Activated gamma-delta T cell treated with anti-CD3 and anti-CD28 coated beads, Interleukin-2, amount 50 U/mL, for 16 hours (primary cell): Measurements from ENCODE around the gene RSRP1.
"Not testable (repeated sequence)": the region's sequence is repeated elsewhere in the genome, so short reads cannot be mapped to it uniquely, and the experiment has no call there.

ENCODE experiments used
- DNase-seq: peaks from one replicate; pipeline ENCODE4 v3.0.0-alpha.2; 2020; ENCODE audit warnings: low read depth

Gene RSRP1

GRCh38 chr1:25247024-25247828 lies at the start of gene RSRP1:
TSS of gene RSRP1 (minus strand) at chr1:25247454. CDS start at chr1:25246963, 491 bp downstream.
- peak; percentile 100 for DNase-seq

- DNase-seq: not testable (repeated sequence)
Measured at GRCh38 chr1:25296501-25296900, 49.2 kb upstream of the RSRP1 start.

- not testable (repeated sequence) for DNase-seq
Measured at GRCh38 chr1:25294889-25295826, 47.9 kb upstream of the RSRP1 start.

GRCh38 chr1:25293426-25293825 lies 46.2 kb upstream of the RSRP1 start:
- not testable (repeated sequence) for DNase-seq

- DNase-seq: not testable (repeated sequence)
Measured at GRCh38 chr1:25290043-25290442, 42.8 kb upstream of the RSRP1 start.

GRCh38 chr1:25288573-25289101 lies 41.4 kb upstream of the RSRP1 start:
- not testable (repeated sequence) for DNase-seq

- not testable (repeated sequence) for DNase-seq
Measured at GRCh38 chr1:25287164-25287563, 39.9 kb upstream of the RSRP1 start.

- not testable (repeated sequence) for DNase-seq
Measured at GRCh38 chr1:25285862-25286261, 38.6 kb upstream of the RSRP1 start.

GRCh38 chr1:25279693-25280111 lies 32.4 kb upstream of the RSRP1 start:
- not testable (repeated sequence) for DNase-seq

GRCh38 chr1:25278790-25279189 lies 31.5 kb upstream of the RSRP1 start:
- not testable (repeated sequence) for DNase-seq

GRCh38 chr1:25278358-25278757 lies 31.1 kb upstream of the RSRP1 start:
- DNase-seq: not testable (repeated sequence)

- DNase-seq: not testable (repeated sequence)
Measured at GRCh38 chr1:25277295-25277694, 30.0 kb upstream of the RSRP1 start.

GRCh38 chr1:25275648-25276047 lies 28.4 kb upstream of the RSRP1 start:
- not testable (repeated sequence) for DNase-seq

- not testable (repeated sequence) for DNase-seq
Measured at GRCh38 chr1:25272238-25272637, 25.0 kb upstream of the RSRP1 start, which contains the start of gene RHD. TSS of gene RHD (plus strand) at chr1:25272509. CDS start at chr1:25272548, 39 bp downstream.

GRCh38 chr1:25268143-25268760 lies 21.0 kb upstream of the RSRP1 start:
- not testable (repeated sequence) for DNase-seq

GRCh38 chr1:25267288-25268142 lies 20.3 kb upstream of the RSRP1 start:
- DNase-seq: peak; percentile 91

- DNase-seq: not testable (repeated sequence)
Measured at GRCh38 chr1:25266554-25267287, 19.5 kb upstream of the RSRP1 start.

- DNase-seq: not testable (repeated sequence)
Measured at GRCh38 chr1:25260336-25260735, 13.1 kb upstream of the RSRP1 start.

- DNase-seq: not testable (repeated sequence)
Measured at GRCh38 chr1:25259813-25260212, 12.6 kb upstream of the RSRP1 start.

- DNase-seq: no peak
Measured at GRCh38 chr1:25257196-25257595, 9.9 kb upstream of the RSRP1 start.
